Esophagus muscularis mucosa (tissue), 4 donors: ENCODE measurements around the gene SULF2. TPM values are rescaled to one million over a fixed set of nuclear protein-coding genes. Genes with fewer than 3 reads are reported as not detected.

Experiments
- DNase-seq: peaks from one replicate; pipeline ENCODE4 v3.0.0-alpha.2; 2017; ENCODE audit errors: extremely low spot score
- H3K27ac ChIP-seq, 4 donors: fragments of 200-600 bp; sonication (generic); replicated peaks in 1 of 4; 1 replicate in 3 of 4; 2 replicates in 1 of 4; pipeline ENCODE4 v1.5.1; 2016 to 2019; ENCODE audit warnings: mild to moderate bottlenecking in 1 of 4
- H3K27me3 ChIP-seq, 4 donors: fragments of 200-600 bp; sonication (generic); one replicate each; pipeline versions ENCODE4 v1.5.1 to v1.6.0; 2016 to 2019
- H3K36me3 ChIP-seq, 4 donors: fragments of 200-600 bp; sonication (generic); one replicate each; pipeline ENCODE4 v1.5.1; 2016 to 2019
- H3K4me1 ChIP-seq, 4 donors: fragments of 200-600 bp; sonication (generic); one replicate each; pipeline ENCODE4 v1.5.1; 2016 to 2019
- H3K4me3 ChIP-seq, 4 donors: fragments of 200-600 bp; sonication (generic); 1 replicate in 2 of 4; 2 replicates in 2 of 4; pipeline ENCODE4 v1.5.1; 2016 to 2019; ENCODE audit warnings: mild to moderate bottlenecking in 4 of 4, moderate library complexity in 1 of 4
- H3K9me3 ChIP-seq, 4 donors: fragments of 200-600 bp; sonication (generic); 1 replicate in 3 of 4; 2 replicates in 1 of 4; pipeline ENCODE4 v1.5.1; 2016 to 2019
- EP300 ChIP-seq: sonication (generic); formaldehyde crosslinking; IDR thresholded peaks from one replicate; pipeline ENCODE4 v1.6.1; 2017; ENCODE audit warnings: antibody characterized with exemption
- POLR2A ChIP-seq: fragments of 450-650 bp; IDR thresholded peaks from one replicate; pipeline ENCODE4 v1.6.1; 2017; ENCODE audit warnings: antibody characterized with exemption, moderate library complexity, mild to moderate bottlenecking, low read depth
- POLR2AphosphoS5 ChIP-seq, 2 donors: sonication (generic); formaldehyde crosslinking; IDR thresholded peaks; one replicate each; pipeline ENCODE4 v1.6.1; 2017; ENCODE audit warnings: antibody characterized with exemption in 2 of 2
- WGBS: methylation state at CpG from one replicate; pipeline ENCODE4 v1.1.5; 2018; 5-methylcytosine and 5-hydroxymethylcytosine counted together
- intact Hi-C: fragments of 100-400 bp; cut with DNase I; formaldehyde crosslinking; loops from one replicate; pipeline ENCODE4 v1.15.1; 2023
- total RNA-seq, 4 donors: library from RNA; depleted of rRNA; stranded (reverse); fragments of >200 nt; gene quantifications; one replicate each; pipeline versions ENCODE4 v1.1.0 to v1.2.1, GENCODE V29; 2016
- TF ChIP-seq, protein P1 (sequence below), 3 experiments: fragments of 200-600 bp in 2 of 3; fragments of 450-650 bp in 1 of 3; sonication (generic) in 2 of 3; IDR thresholded peaks; one replicate each; pipeline ENCODE4 v1.5.1; 2017 to 2019; ENCODE audit warnings: antibody characterized with exemption in 3 of 3, mild to moderate bottlenecking in 2 of 3, moderate library complexity in 1 of 3

Gene SULF2
- total RNA-seq, 4 donors from 2014 or later: 78.7 to 243 (median 138) TPM

GRCh38 chr20:47751449-47751848, 33.8 kb downstream of the SULF2 start:
- H3K36me3 ChIP-seq: peaks cover 0 to 41% (median 18%) of the 10 kb centered on the region in 4 donors
- H3K27me3 ChIP-seq: no peaks in the 10 kb centered on the region
- H3K4me1 ChIP-seq: peaks cover 15 to 35% (median 31%) of the 10 kb centered on the region in 4 donors
- 94% methylated on average over 5 of the region's 5 CpGs for WGBS
- H3K9me3 ChIP-seq: no peaks in the 10 kb centered on the region
- intact Hi-C loops: no loop called here
- TF ChIP-seq EP300 (no peak), POLR2A (no peak), POLR2AphosphoS5 (IDR thresholded peaks at IDR 0.05) (no peak)
- TF ChIP-seq, protein P1, sequence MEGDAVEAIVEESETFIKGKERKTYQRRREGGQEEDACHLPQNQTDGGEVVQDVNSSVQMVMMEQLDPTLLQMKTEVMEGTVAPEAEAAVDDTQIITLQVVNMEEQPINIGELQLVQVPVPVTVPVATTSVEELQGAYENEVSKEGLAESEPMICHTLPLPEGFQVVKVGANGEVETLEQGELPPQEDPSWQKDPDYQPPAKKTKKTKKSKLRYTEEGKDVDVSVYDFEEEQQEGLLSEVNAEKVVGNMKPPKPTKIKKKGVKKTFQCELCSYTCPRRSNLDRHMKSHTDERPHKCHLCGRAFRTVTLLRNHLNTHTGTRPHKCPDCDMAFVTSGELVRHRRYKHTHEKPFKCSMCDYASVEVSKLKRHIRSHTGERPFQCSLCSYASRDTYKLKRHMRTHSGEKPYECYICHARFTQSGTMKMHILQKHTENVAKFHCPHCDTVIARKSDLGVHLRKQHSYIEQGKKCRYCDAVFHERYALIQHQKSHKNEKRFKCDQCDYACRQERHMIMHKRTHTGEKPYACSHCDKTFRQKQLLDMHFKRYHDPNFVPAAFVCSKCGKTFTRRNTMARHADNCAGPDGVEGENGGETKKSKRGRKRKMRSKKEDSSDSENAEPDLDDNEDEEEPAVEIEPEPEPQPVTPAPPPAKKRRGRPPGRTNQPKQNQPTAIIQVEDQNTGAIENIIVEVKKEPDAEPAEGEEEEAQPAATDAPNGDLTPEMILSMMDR (IDR thresholded peaks at IDR 0.05): no peak
- no peak overlapping the region for H3K27ac ChIP-seq
- no peak for DNase-seq
- H3K4me3 ChIP-seq: no peak overlapping the region

DNA sequence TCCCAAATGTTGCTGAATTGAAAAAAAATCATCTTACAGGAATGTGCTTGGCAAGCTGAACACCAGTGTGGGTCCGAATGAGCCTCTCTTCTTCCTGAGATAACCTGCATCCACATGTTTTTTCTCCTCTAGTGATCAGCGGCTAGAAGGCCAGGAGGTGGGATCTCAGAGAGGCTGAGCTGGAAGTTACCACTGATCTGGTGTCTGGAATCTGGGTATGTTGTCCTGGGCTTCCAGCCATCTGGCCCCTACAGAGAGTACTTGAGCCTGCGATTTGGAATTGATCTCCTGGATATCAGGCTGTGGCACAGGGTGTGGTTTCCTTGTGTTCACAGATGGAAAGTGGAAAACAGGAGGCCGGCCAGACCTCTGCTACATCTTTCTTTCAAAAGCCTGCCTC, 35.9 kb downstream of the SULF2 start:
- TF ChIP-seq EP300: no peak
- TF ChIP-seq POLR2AphosphoS5 (IDR thresholded peaks at IDR 0.05): no peak
- TF ChIP-seq, protein P1 (IDR thresholded peaks at IDR 0.05): no peak
- TF ChIP-seq POLR2A: no peak

DNA sequence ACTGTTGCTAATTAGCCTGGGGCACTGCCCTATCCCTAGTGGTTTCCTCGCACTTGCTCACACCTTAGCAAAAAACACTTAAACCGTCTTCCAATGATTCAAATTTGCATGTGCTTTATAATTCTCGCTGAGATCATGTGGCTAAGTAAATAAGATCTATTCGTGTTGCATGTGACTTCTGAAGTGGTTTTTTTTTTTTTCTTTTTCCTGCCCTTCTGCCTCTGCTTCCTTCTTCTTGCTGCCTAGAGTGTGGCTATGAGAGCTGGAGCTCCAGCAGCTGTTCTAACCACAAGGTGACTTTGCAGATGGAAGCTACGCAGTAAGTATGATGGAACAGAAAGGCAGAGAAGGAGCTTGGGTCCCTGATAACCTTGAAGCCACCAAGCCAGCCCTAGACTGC, 36.5 kb downstream of the SULF2 start:
- Histone ChIP-seq H3K27ac (peak overlapping the region in 3 of 4 donors; percentile 15 to 53 (median 27)), H3K36me3 (peaks cover 0 to 21% (median 5%) of the 10 kb centered on the region in 4 donors), H3K4me3 (no peak overlapping the region), H3K4me1 (peaks cover 15 to 35% (median 31%) of the 10 kb centered on the region in 4 donors), H3K27me3 (no peaks in the 10 kb centered on the region), H3K9me3 (no peaks in the 10 kb centered on the region)
- intact Hi-C loops: no loop called here
- TF ChIP-seq POLR2AphosphoS5 (IDR thresholded peaks at IDR 0.05) (no peak), EP300 (no peak), POLR2A (no peak)
- TF ChIP-seq, protein P1 (IDR thresholded peaks at IDR 0.05): no peak
- 67% methylated on average over 5 of the region's 5 CpGs for WGBS
- no peak for DNase-seq

More for the DNA sequence above, 35.9 kb downstream of the SULF2 start:
- no peak for DNase-seq
- Histone ChIP-seq H3K4me3 (no peak overlapping the region), H3K9me3 (no peaks in the 10 kb centered on the region), H3K27me3 (no peaks in the 10 kb centered on the region), H3K27ac (peak overlapping the region in 2 of 4 donors; percentile 34 to 53), H3K36me3 (peaks cover 0 to 25% (median 7%) of the 10 kb centered on the region in 4 donors), H3K4me1 (peaks cover 15 to 35% (median 31%) of the 10 kb centered on the region in 4 donors)
- intact Hi-C loops: no loop called here
- WGBS: 38% methylated on average over 4 of the region's 4 CpGs

DNA sequence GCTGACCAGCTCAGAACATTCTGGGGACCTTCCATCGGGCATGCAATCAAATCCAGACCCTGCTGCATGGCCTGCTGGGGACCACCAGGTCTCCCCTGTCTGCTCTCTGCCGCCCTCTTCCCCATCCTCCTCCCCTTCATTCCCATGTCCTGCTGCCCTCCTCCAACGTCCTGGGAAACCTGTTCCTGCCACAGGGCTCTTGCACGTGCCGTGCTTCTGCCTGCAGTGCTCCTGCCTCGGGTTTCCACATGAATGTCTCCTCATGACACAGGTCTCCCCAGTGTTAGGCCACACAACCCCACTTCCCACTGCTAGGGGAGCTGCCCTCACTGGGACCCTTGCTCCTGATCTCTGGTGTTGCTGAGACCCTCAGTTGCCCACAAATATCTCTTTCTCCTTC, 37.2 kb downstream of the SULF2 start:
- 92% methylated on average over 6 of the region's 6 CpGs for WGBS
- Histone ChIP-seq H3K4me1 (peaks cover 15 to 35% (median 31%) of the 10 kb centered on the region in 4 donors), H3K27me3 (no peaks in the 10 kb centered on the region), H3K4me3 (no peak overlapping the region), H3K27ac (peak overlapping the region in 3 of 4 donors; percentile 15 to 53 (median 27)), H3K9me3 (no peaks in the 10 kb centered on the region), H3K36me3 (peaks cover 0 to 17% (median 3%) of the 10 kb centered on the region in 4 donors)
- no peak for DNase-seq
- TF ChIP-seq EP300: no peak
- no peak for TF ChIP-seq POLR2AphosphoS5 (IDR thresholded peaks at IDR 0.05)
- TF ChIP-seq, protein P1 (IDR thresholded peaks at IDR 0.05): no peak
- no peak for TF ChIP-seq POLR2A
- intact Hi-C loops: no loop called here

GRCh38 chr20:47747669-47748031, 37.6 kb downstream of the SULF2 start:
- no peak for DNase-seq
- Histone ChIP-seq H3K4me1 (peaks cover 15 to 35% (median 32%) of the 10 kb centered on the region in 4 donors), H3K27me3 (no peaks in the 10 kb centered on the region), H3K36me3 (peaks cover 0 to 15% (median 3%) of the 10 kb centered on the region in 4 donors), H3K27ac (no peak overlapping the region), H3K9me3 (no peaks in the 10 kb centered on the region), H3K4me3 (no peak overlapping the region)
- no peak for TF ChIP-seq POLR2A
- TF ChIP-seq EP300: no peak
- TF ChIP-seq, protein P1 (IDR thresholded peaks at IDR 0.05): no peak
- no peak for TF ChIP-seq POLR2AphosphoS5 (IDR thresholded peaks at IDR 0.05)
- intact Hi-C loops: no loop called here
- WGBS: 94% methylated on average over 10 of the region's 10 CpGs
